Measurements from ENCODE around the gene TATDN2.
A peak's percentile ranks its signal among the peaks of the same experiment; 100 is the strongest.

Gene TATDN2

GRCh38 chr3:10288575-10288960 is 40.3 kb downstream of the TATDN2 start:
- DNase-seq (ENCODE audit: low read depth): no peak
- no peak overlapping the region for H3K4me3 ChIP-seq (ENCODE audit: low read depth, low read length)
- TF ChIP-seq MAX (IDR thresholded peaks at IDR 0.05; ENCODE audit: low read depth, low read length) (no peak), CTCF (IDR thresholded peaks at IDR 0.05; ENCODE audit: low read depth, low read length) (no peak), POLR2A (IDR thresholded peaks at IDR 0.05; ENCODE audit: extremely low read depth, insufficient read length) (no peak), MYC (IDR thresholded peaks at IDR 0.05; ENCODE audit: low read depth, low read length) (no peak)

GRCh38 chr3:10289077-10289476 is 40.8 kb downstream of the TATDN2 start:
- no peak for DNase-seq (ENCODE audit: low read depth)
- H3K4me3 ChIP-seq (ENCODE audit: low read depth, low read length): no peak overlapping the region
- TF ChIP-seq MAX (IDR thresholded peaks at IDR 0.05; ENCODE audit: low read depth, low read length) (no peak), CTCF (IDR thresholded peaks at IDR 0.05; ENCODE audit: low read depth, low read length) (no peak), POLR2A (IDR thresholded peaks at IDR 0.05; ENCODE audit: extremely low read depth, insufficient read length) (no peak), MYC (IDR thresholded peaks at IDR 0.05; ENCODE audit: low read depth, low read length) (no peak)

DNA sequence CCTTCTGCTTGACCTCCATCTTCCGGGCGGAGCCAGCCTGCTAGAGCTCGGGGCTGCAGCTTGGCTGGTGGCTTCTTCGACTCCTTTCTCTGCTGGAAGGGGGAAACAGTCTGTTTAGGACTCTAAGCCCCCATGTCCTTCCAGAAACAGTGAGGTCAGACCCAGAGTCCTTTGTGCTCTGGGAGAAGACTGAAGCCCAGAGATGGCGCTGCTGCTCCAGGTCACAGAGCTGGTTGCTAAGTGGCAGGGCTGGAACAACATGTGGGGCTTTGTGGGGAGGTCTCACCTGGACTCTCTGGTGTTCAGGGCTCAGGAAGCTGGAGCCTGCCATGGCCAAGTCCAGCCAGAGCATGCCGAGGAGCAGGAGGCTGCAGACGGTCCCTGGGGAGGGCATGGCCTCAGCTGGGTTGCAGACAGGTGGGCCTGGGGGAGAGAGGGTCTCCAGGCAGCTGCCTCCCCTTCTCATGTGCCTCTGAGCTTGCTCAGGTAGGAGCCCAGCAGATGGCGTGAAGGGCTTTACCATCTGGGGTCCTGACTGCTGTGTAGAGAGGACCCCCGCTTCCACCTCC is 41.6 kb downstream of the TATDN2 start:
- H3K4me3 ChIP-seq (ENCODE audit: low read depth, low read length): no peak overlapping the region
- TF ChIP-seq CTCF (IDR thresholded peaks at IDR 0.05; ENCODE audit: low read depth, low read length) (peak; percentile 3), POLR2A (IDR thresholded peaks at IDR 0.05; ENCODE audit: extremely low read depth, insufficient read length) (no peak)
- DNase-seq (ENCODE audit: low read depth): no peak

- TF ChIP-seq CTCF (IDR thresholded peaks at IDR 0.05; ENCODE audit: low read depth, low read length) (no peak), POLR2A (IDR thresholded peaks at IDR 0.05; ENCODE audit: extremely low read depth, insufficient read length) (no peak), MAX (IDR thresholded peaks at IDR 0.05; ENCODE audit: low read depth, low read length) (no peak), MYC (IDR thresholded peaks at IDR 0.05; ENCODE audit: low read depth, low read length) (no peak)
- no peak overlapping the region for H3K4me3 ChIP-seq (ENCODE audit: low read depth, low read length)
- no peak for DNase-seq (ENCODE audit: low read depth)
Observed at GRCh38 chr3:10290481-10291176, 42.4 kb downstream of the TATDN2 start.

DNA sequence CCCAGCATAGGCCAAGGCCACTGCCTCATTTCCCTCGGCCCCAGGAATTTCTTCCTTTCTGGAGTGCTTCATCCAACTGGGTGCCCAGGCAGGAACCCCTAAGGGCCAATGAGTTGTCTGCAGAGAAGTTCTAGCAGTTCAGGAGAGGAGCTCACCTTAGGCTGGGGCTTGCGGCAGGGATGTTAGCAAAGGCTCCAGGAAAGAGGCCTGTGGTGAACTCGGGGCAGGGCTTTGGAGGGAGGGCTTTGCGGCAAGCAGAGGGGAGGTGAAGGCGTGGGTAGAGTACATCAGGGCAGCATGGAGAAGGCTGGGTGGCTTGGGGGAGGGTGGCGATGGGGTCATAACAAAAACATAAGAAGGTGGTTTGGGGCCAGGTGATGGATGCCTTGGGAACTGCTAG is 43.4 kb downstream of the TATDN2 start:
- peak; percentile 68 for DNase-seq (ENCODE audit: low read depth)
- TF ChIP-seq POLR2A (IDR thresholded peaks at IDR 0.05; ENCODE audit: extremely low read depth, insufficient read length) (no peak), MYC (IDR thresholded peaks at IDR 0.05; ENCODE audit: low read depth, low read length) (no peak), CTCF (IDR thresholded peaks at IDR 0.05; ENCODE audit: low read depth, low read length) (no peak), MAX (IDR thresholded peaks at IDR 0.05; ENCODE audit: low read depth, low read length) (no peak)
- H3K4me3 ChIP-seq (ENCODE audit: low read depth, low read length): no peak overlapping the region

Measured in NB4 (cell line).